DMS 273 (cell line): ENCODE measurements around the gene TMOD1.
"Not testable (repeated sequence)": the region's sequence is repeated elsewhere in the genome, so short reads cannot be mapped to it uniquely, and the experiment has no call there.

Source experiments
- DNase-seq: peaks from one replicate; lab custom pipeline; 2025; ENCODE audit not compliant: unreplicated experiment; lab: John Stamatoyannopoulos, UW

TMOD1 gene

GRCh38 chr9:97563458-97564135 is 62.1 kb downstream of the TMOD1 start:
- peak; percentile 56 for DNase-seq

- peak; percentile 95 for DNase-seq
These were observed 63.1 kb downstream of the TMOD1 start for GRCh38 chr9:97564291-97565175.

GRCh38 chr9:97565262-97565661 is 63.8 kb downstream of the TMOD1 start:
- DNase-seq, result no peak

GRCh38 chr9:97567182-97567893 is 65.9 kb downstream of the TMOD1 start:
- no peak for DNase-seq

- DNase-seq, result no peak
These were observed 66.4 kb downstream of the TMOD1 start for GRCh38 chr9:97567894-97568202.

GRCh38 chr9:97568461-97569275 is 67.2 kb downstream of the TMOD1 start:
- no peak for DNase-seq

GRCh38 chr9:97570899-97571298 is 69.4 kb downstream of the TMOD1 start:
- DNase-seq, result peak; percentile 80

GRCh38 chr9:97571664-97572063 is 70.2 kb downstream of the TMOD1 start:
- DNase-seq, result no peak

- DNase-seq, result no peak
These were observed 70.9 kb downstream of the TMOD1 start for GRCh38 chr9:97572196-97572891.

- no peak for DNase-seq
These were observed 71.5 kb downstream of the TMOD1 start for GRCh38 chr9:97572892-97573365.

- DNase-seq, result no peak
These were observed 72.1 kb downstream of the TMOD1 start for GRCh38 chr9:97573482-97574073.

- DNase-seq, result not testable (repeated sequence)
These were observed 72.7 kb downstream of the TMOD1 start for GRCh38 chr9:97574101-97574571.

- DNase-seq, result not testable (repeated sequence)
These were observed 73.6 kb downstream of the TMOD1 start for GRCh38 chr9:97574921-97575672.

- DNase-seq, result no peak
These were observed 74.3 kb downstream of the TMOD1 start for GRCh38 chr9:97575673-97576200.

GRCh38 chr9:97577051-97577450 is 75.6 kb downstream of the TMOD1 start:
- DNase-seq, result no peak

- no peak for DNase-seq
These were observed 77.4 kb downstream of the TMOD1 start for GRCh38 chr9:97578846-97579245.

GRCh38 chr9:97579914-97580313 is 78.4 kb downstream of the TMOD1 start:
- no peak for DNase-seq

GRCh38 chr9:97581590-97581989 is 80.1 kb downstream of the TMOD1 start:
- DNase-seq, result not testable (repeated sequence)

- not testable (repeated sequence) for DNase-seq
These were observed 83.3 kb downstream of the TMOD1 start for GRCh38 chr9:97584778-97585177.
